ENCODE data around the gene PGAP6. TPM values are rescaled to one million over a fixed set of nuclear protein-coding genes. Genes with fewer than 3 reads are reported as not detected.
A peak's percentile ranks its signal among the peaks of the same experiment; 100 is the strongest.

Gene PGAP6
- polyA plus RNA-seq, 2 of the 4 experiments (the other 2 are of a cell fraction) = 25.9 to 38.1 TPM

DNA sequence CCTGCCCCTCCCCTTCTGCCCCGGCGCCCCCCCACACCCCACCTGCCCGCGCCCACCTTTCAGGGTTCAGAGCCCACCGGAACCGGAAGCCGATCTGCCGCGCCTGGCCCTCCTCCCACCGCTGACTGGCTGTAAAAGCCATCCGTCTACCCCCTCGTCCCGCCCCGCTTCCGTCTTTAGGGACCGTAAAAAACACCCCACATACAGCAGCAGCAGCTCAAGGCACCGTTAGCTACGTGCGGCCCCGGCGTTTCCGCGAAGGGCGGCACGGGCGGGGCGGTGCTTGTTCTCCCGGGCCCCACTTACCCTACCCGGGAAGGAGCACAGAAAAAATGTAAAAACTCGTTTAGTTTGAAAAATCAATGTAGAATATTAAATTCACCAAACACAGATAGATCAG lies 11.3 kb downstream of the PGAP6 start, which contains the start of gene MRPL28 (continued):
- no peak for TF ChIP-seq E2F6 (IDR thresholded peaks at IDR 0.05; ENCODE audit: borderline replicate concordance, low read depth)
- no peak for TF ChIP-seq NFE2L2 (conservative IDR thresholded peaks at IDR 0.05; ENCODE audit: low read length)
- no peak for TF ChIP-seq CBX2 (IDR thresholded peaks at IDR 0.05; ENCODE audit: borderline replicate concordance, low read depth)
- TF ChIP-seq, protein P1, sequence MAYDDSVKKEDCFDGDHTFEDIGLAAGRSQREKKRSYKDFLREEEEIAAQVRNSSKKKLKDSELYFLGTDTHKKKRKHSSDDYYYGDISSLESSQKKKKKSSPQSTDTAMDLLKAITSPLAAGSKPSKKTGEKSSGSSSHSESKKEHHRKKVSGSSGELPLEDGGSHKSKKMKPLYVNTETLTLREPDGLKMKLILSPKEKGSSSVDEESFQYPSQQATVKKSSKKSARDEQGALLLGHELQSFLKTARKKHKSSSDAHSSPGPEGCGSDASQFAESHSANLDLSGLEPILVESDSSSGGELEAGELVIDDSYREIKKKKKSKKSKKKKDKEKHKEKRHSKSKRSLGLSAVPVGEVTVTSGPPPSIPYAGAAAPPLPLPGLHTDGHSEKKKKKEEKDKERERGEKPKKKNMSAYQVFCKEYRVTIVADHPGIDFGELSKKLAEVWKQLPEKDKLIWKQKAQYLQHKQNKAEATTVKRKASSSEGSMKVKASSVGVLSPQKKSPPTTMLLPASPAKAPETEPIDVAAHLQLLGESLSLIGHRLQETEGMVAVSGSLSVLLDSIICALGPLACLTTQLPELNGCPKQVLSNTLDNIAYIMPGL (CRISPR knock-in tag; IDR thresholded peaks at IDR 0.05; ENCODE audit: borderline replicate concordance) = no peak
- TF ChIP-seq FOSB (CRISPR knock-in tag; IDR thresholded peaks at IDR 0.05) = no peak
- TF ChIP-seq HDAC2 (IDR thresholded peaks at IDR 0.05) = no peak
- no peak for TF ChIP-seq BCL3 (IDR thresholded peaks at IDR 0.05)
- peak; percentile 74 for TF ChIP-seq BHLHE40 (IDR thresholded peaks at IDR 0.05; ENCODE audit: low read depth, low read length)
- peak; percentile 98 for TF ChIP-seq PBX3 (IDR thresholded peaks at IDR 0.05)
- TF ChIP-seq POLR2A (IDR thresholded peaks at IDR 0.05; ENCODE audit: low read length) = peak; percentile 20; the same call in 1 of the 2 replicates

- TF ChIP-seq BHLHE40 (IDR thresholded peaks at IDR 0.05; ENCODE audit: low read depth, low read length) (no peak), ZNF302 (CRISPR knock-in tag; IDR thresholded peaks at IDR 0.05) (no peak), HOXA7 (CRISPR knock-in tag; IDR thresholded peaks at IDR 0.05) (no peak), HOXB5 (CRISPR knock-in tag; IDR thresholded peaks at IDR 0.05) (no peak), RCOR1 (IDR thresholded peaks at IDR 0.05; ENCODE audit: low read depth, low read length) (no peak), CHD4 (IDR thresholded peaks at IDR 0.05; ENCODE audit: borderline replicate concordance) (no peak), BCL3 (IDR thresholded peaks at IDR 0.05) (no peak), FOSB (CRISPR knock-in tag; IDR thresholded peaks at IDR 0.05) (no peak)
Observed at GRCh38 chr16:369866-370436, 11.8 kb downstream of the PGAP6 start.

DNA sequence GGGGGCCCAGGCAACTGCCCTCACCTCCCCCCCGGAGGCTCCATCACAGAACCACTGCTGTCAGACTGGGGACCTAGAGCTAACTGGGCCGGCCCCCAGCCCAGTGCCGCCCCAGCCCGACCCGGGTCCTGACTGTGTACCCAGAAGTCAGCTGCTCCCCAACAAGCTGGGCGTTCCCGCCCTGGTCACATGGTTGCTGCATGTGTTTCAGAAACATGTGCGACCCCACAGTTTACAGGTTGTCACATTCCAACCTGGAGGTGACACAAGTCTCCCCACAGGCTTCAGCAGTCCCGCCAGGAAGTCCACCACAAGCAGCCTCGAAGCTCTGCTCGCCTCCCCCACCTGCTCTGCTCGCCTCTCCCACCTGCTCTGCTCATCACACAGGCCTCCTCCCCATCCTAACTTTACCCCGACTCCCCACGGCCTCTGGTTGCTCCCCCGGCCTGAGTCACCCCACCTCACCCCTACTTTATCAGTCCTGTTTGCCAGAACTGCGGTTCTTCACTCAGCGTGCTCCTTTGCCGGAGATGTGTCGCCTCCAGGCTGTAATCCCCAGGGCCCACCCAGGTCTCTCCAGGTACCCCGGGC lies 12.4 kb downstream of the PGAP6 start:
- Histone ChIP-seq H3K4me2 (peak overlapping the region; percentile 72), H3K27ac (peak overlapping the region in 1 of 2 experiments; percentile 89; a peak in 3 of 6 replicates), H3K4me1 (peaks cover 17% of the 10 kb centered on the region; the same call in 2 of the 3 replicates), H3K4me3 (peak overlapping the region; percentile 58; the same call in 2 of the 3 replicates), H3K9me3 (no peaks in the 10 kb centered on the region)
- ATAC-seq (no peak), DNase-seq (ENCODE audit: low read depth in 1 of 2, low spot score in 1 of 2) (no peak), FAIRE-seq (no peak)
- no peak for TF ChIP-seq BHLHE40 (IDR thresholded peaks at IDR 0.05; ENCODE audit: low read depth, low read length)
- no peak for TF ChIP-seq NPAS2 (CRISPR knock-in tag; IDR thresholded peaks at IDR 0.05; ENCODE audit: borderline replicate concordance)
- WGBS (ENCODE audit: missing lambda C conversion rate) = 88% methylated on average over 16 of the region's 20 CpGs
- CTCF ChIA-PET = interaction anchor here (0.7 to 1.2 kb wide), 3 partner anchors 13 to 303 kb away, joined by 3 to 6 read pairs (median 3); no protein-coding TSS in a partner anchor
- POLR2A ChIA-PET = no interaction called here

More at GRCh38 chr16:369866-370436, 11.8 kb downstream of the PGAP6 start:
- CTCF ChIA-PET = interaction anchor here (1.2 to 3.5 kb wide), 4 partner anchors 8 to 188 kb away, joined by 3 to 16 read pairs (median 5); no protein-coding TSS in a partner anchor
- ATAC-seq (peak; percentile 52 to 67), FAIRE-seq (no peak), DNase-seq (ENCODE audit: low read depth in 1 of 2, low spot score in 1 of 2) (no peak)
- POLR2A ChIA-PET = interaction anchor here (1.0 to 1.3 kb wide), 2 partner anchors 18 to 31 kb away, joined by 3 to 5 read pairs; partner anchors contain the start of genes AXIN1 and DECR2
- H3K9me3 ChIP-seq = no peaks in the 10 kb centered on the region
- peaks cover 17% of the 10 kb centered on the region; the same call in 2 of the 3 replicates for H3K4me1 ChIP-seq
- peak overlapping the region; percentile 72 for H3K4me2 ChIP-seq
- H3K27ac ChIP-seq = peak overlapping the region; percentile 68 to 89
- H3K4me3 ChIP-seq = peak overlapping the region; percentile 58
- 63% methylated on average over 22 of the region's 44 CpGs for WGBS (ENCODE audit: missing lambda C conversion rate)
